Fibroblast of the conjunctiva (primary cell): ENCODE results near the gene ZBTB7C.

Source experiments
- DNase-seq: peaks from one replicate; pipeline ENCODE4 v3.0.0-alpha.2; 2010; ENCODE audit warnings: low read depth

Gene ZBTB7C

DNA sequence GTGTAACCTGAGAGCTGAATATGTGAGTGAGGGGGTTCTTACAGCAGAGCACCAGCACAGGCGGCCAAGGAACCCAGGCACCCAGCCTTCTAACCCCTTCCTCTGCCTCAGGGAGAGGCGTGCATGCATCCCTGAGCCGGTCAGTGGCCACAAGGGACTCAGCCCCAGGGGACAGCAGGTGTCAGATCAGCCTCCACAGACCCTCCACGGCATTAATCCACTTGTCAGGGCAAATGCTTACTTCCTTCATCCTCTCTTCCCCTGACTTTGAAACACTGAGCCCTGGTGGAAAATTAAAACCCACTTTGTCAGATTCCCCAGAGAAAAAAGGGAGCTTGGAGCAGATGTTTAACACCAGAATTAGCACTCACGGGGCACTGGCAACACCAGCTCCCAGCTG is 418.2 kb downstream of the ZBTB7C start:
- no peak for DNase-seq

DNA sequence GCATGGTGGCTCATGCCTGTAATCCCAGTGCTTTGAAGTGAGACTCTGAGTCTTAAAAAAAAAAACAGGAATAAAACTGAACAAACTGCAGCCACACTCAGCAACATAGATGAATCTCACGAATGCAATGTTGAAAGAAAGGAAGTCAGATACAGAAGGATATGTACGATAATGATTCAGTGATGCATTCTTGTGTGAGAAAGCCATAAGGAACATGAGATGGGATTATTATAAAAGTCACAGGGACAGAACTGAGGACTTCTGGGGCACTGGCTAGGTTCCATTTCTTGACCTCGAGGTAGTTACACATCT is 421.8 kb downstream of the ZBTB7C start:
- DNase-seq: no peak

DNA sequence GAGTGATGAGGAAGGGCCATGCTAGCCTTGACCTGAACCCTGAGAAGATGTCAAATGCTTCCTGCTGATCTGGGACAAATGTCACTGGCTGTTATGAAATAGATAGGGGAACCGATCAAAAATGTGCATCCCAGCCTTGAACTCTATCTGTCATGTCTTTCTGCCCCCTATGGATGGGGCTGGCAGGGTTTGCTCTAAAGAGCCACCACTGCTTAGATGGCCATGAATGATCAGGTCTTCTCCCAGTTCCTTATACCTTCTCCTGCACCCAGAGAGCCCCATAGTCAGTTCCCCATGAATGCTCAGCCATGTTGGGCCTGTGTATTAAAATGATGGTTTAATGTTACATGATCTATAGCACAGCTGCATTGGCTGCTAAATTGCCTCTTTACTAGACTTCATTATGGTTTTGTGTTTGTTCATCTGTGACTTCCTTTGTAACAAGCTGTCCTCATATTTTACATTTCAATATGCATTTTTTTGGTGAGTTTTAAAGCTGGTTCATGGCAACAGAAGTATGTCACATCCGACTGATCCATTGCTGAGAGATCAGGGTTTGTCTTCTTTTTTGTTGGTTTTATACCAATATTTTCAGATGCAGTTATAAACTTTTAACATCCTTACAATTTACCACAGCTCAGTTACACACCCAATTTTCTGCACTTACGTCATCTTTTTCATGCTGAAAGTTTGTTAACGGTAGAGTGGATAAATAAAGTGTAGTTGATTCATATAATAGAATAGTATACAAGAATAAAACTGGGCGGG is 422.4 kb downstream of the ZBTB7C start:
- no peak for DNase-seq

DNA sequence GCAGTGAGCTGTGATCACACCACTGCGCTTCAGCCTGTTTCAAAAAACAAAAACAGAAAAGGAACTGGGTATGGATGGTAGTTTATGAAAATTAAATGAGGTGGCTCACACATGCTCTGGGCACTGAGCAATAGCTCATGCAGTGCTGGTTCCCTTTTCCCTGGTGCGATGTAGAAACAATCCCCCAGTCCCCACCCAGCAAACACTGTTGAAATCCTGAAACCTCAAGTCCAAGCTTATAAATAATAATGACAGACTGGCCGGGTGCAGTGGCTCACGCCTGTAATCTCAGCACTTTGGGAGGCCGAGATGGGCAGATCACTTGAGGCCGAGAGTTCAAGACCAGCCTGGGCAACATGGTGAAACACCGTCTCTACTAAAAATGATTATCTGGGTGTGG is 423.3 kb downstream of the ZBTB7C start:
- DNase-seq: no peak

DNA sequence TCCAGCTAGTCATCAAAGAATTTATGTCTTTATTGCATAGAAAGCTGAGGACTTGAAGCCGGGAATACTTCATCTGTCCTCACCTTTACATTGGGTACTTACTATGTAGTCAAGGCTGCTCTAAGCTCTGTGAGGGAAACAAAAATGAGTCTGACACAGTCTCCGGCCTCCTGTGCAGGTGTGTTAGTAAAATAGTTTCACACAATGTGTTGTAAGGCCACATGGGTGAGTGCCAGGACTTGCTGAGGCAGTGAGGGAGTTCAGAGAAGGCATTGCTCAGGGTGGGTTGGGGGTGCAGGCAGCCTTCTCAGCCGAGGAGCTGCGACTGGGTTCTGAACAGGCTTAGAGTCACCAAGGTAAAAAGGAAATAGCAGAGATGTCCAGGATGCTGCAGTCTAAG is 424.2 kb downstream of the ZBTB7C start:
- no peak for DNase-seq

DNA sequence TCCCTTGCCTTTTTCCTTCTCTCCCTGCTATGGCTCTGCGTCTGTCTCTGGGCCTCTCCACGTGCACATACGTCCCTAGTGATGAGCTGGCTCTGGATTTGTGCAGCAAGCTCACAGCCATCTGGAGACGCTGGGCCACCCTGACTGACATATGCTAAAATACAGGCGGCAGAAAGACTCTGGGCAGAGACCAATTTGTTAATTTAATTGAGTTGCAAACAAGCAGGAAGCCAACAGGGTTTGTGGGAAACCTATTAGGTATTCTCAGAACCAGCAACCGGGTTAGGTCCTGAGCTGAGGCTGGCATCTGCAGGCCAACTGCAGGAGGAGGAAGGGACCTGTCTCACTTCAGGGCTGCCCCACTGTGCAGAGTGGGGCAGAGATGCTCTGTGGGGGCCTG is 425.2 kb downstream of the ZBTB7C start:
- no peak for DNase-seq

DNA sequence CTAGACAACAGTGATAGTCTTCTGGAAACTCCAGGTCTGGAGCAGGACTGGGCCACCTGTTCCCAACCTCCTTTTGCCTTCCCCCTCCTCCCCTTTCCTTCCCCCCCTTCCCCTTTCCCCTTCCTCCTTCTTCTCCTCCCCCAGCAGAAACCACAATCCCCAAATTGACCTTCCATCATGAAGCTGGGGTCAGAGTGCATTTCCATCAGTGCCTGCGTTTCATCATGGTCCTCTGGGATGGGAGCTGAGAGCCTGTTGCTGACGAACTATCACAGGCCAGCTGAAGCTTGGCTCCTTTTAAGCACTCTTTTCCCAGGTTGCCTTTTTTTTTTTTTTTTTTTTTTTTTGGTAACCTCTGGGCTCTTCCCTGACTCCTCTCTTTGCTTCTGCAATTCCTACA is 426.1 kb downstream of the ZBTB7C start:
- DNase-seq: no peak

DNA sequence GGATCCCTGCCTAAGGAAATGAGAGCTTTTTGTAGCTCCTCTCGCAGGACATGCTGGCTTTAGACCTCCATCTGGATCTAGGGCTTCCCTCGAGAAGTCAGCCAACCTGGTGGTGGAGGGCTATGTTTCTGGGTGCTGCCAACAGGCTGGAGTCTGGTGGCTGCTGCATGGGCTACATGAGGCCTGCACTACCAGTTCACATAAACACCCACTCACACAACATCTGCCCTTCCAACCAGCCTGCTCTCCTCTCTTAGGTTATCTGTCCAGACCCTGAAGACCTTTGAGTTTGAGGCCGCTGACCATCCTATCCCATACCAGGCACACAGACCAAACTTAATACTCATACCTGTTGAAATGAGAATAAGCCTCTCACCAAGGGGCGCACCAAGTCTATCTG is 427.4 kb downstream of the ZBTB7C start:
- DNase-seq: no peak

DNA sequence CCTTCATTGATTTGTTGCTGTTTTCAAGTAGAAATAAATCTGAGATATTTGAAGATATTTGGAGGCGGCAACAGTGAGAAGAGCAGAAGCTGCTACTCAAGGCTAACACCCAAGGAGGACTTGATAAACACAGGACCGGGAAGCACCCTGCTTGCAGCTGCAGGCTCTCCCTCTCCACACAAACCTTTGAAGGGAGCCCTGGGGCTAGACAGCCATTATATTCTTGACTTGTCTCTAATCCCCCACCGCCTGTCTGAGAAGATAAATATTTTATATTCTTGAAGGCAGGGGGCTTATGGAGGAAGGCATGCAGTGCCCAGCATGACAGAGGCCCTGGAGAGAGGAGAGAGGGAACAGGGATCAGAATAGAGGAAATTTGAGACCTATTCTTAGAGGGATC is 427.9 kb downstream of the ZBTB7C start:
- no peak for DNase-seq

DNA sequence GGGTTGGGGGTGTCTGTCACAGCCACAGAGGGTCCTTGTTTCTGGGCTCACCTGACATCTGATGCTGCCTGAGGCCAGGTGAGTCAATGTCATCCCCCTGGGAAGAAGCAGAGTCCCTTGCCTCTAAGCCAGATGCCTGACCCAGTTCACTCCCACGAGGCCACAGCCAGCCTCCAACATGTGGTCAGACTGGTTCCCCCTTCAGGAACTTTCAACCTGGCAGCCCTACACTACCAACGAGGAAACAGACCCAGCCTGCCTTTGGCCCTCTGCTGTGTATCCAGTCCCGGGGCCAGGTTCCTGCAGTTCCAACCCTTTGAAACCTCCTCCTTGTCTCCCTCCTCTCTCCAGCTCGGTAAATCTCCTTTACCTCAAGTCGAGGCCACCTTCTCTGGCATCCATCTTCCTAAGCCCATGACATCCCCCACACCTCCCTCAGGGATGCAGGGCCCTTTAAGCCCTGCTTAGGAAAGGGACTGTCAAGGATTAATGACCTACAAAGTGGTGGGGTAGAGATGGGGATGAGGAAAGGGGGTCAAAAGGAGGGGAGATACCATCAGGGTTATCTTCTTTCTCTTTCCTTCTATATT is 429.5 kb downstream of the ZBTB7C start:
- DNase-seq: no peak

DNA sequence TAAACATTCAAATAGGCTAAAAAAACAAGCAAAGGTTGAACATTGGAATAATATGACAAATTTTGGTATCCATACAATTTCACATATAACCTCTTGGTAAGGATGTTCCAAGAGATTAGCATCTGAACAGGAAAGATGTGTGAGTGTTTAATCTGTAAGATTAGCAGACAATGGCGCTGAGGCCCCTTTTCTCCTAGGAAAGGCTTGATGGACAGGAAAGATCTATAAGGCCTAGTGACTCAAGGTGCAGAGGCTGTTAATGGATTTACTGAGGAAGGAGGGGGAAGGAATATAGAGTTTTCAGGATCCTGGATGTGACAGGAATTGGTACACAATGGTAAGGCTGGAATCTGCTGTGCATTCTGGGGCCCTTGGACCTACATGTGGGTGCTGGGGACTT is 430.6 kb downstream of the ZBTB7C start:
- no peak for DNase-seq

DNA sequence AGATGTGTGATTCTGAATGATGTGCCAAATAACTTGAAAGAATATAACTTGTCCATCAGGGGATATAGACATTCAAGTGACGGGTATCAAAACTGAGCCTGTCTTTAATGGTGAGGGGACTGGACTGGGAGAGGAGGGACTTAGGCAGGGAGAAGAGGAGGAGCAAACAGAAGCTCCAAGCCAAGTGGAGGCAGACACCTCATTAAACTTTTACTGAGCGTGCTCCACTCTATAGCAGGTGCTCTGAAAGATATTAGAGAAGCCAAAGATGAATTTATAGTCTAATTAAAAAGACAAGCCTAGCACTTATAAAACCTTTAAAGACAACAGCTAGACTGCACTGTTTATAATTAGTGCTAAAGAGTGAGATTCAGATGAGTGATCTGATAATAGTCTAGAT is 431.0 kb downstream of the ZBTB7C start:
- no peak for DNase-seq
